H1 (cell line): Measurements from ENCODE around the gene ALS2CL. TPM values are rescaled to one million over a fixed set of nuclear protein-coding genes. Genes with fewer than 3 reads are reported as not detected.

ENCODE experiments used
- CTCF ChIA-PET: fragments of 300-600 bp; sonication (Branson Sonifier 250); formaldehyde crosslinking; loops from one replicate; lab custom pipeline; 2021; ENCODE audit not compliant: partially characterized antibody; lab: Charles Lee
- POLR2A ChIA-PET: fragments of 300-600 bp; sonication (Branson Sonifier 250); formaldehyde crosslinking; loops from one replicate; lab custom pipeline; 2021; ENCODE audit warnings: inconsistent platforms; ENCODE audit not compliant: partially characterized antibody; lab: Charles Lee
- DNase-seq, 2 experiments: peaks; one replicate each; pipeline versions ENCODE4 v3.0.0 to v3.0.0-alpha.2; 2010 to 2022; ENCODE audit warnings: low spot score in 2 of 2, low read depth in 1 of 2, mixed read lengths in 1 of 2
- FAIRE-seq: peaks from 2 replicates; lab custom pipeline; 2011; peaks lifted over from hg19 to GRCh38; lab: Jason Lieb, UNC
- H2AFZ ChIP-seq: 2 replicates; pipeline ENCODE4 v1.8.1; 2012; ENCODE audit warnings: low read length, inconsistent platforms
- H2AK5ac ChIP-seq: 2 replicates; pipeline ENCODE4 v1.6.1; 2013; ENCODE audit warnings: low read depth, low read length
- H2BK120ac ChIP-seq: replicated peaks from 2 replicates; pipeline ENCODE3; 2013; ENCODE audit warnings: low read depth, low read length, inconsistent platforms
- H2BK12ac ChIP-seq: 2 replicates; pipeline ENCODE4 v1.6.1; 2013; ENCODE audit warnings: low read depth, low read length
- H2BK15ac ChIP-seq: 2 replicates; pipeline ENCODE4 v1.6.1; 2013; ENCODE audit warnings: low read length
- H2BK20ac ChIP-seq: 2 replicates; pipeline ENCODE4 v1.6.1; 2013; ENCODE audit warnings: low read length
- H2BK5ac ChIP-seq: 2 replicates; pipeline ENCODE4 v1.6.1; 2013; ENCODE audit warnings: low read depth, low read length
- H3K14ac ChIP-seq: 2 replicates; pipeline ENCODE4 v1.6.1; 2013; ENCODE audit warnings: inconsistent platforms; ENCODE audit not compliant: insufficient read length
- H3K18ac ChIP-seq: 2 replicates; pipeline ENCODE4 v1.6.1; 2013; ENCODE audit warnings: low read length; ENCODE audit errors: extremely low read depth
- H3K23ac ChIP-seq: 2 replicates; pipeline ENCODE4 v1.6.1; 2013; ENCODE audit warnings: inconsistent platforms; ENCODE audit not compliant: insufficient read length
- H3K23me2 ChIP-seq: 2 replicates; pipeline ENCODE4 v1.6.1; 2013; ENCODE audit warnings: low read depth, low read length
- H3K27ac ChIP-seq: 2 replicates; pipeline ENCODE4 v1.6.1; 2011; ENCODE audit warnings: low read depth, low read length, inconsistent platforms
- H3K27me3 ChIP-seq, 4 experiments: replicated peaks in 1 of 4; 1 replicate in 1 of 4; 2 replicates in 3 of 4; pipeline versions ENCODE4 v1.6.1 to v1.8.1; 2011 to 2013; ENCODE audit warnings: low read length in 3 of 4, mild to moderate bottlenecking in 3 of 4, inconsistent platforms in 2 of 4, mixed read lengths in 2 of 4, moderate library complexity in 1 of 4; ENCODE audit not compliant: control insufficient read depth in 3 of 4, insufficient read depth in 3 of 4; ENCODE audit errors: extremely low read depth in 1 of 4
- H3K36me3 ChIP-seq, 4 experiments: 2 replicates each; pipeline versions ENCODE4 v1.6.1 to v1.8.1; 2011 to 2013; ENCODE audit warnings: mild to moderate bottlenecking in 4 of 4, low read length in 3 of 4, moderate library complexity in 2 of 4, control low read depth in 1 of 4, inconsistent platforms in 1 of 4; ENCODE audit not compliant: insufficient read depth in 4 of 4, control insufficient read depth in 2 of 4
- H3K4ac ChIP-seq: replicated peaks from 2 replicates; pipeline ENCODE3; 2013; ENCODE audit warnings: low read length, low read depth, mixed read lengths, inconsistent platforms; ENCODE audit not compliant: insufficient read length
- H3K4me1 ChIP-seq, 4 experiments: replicated peaks in 1 of 4; 1 replicate in 1 of 4; 2 replicates in 3 of 4; pipeline versions ENCODE4 v1.6.1 to v1.8.1; 2011 to 2013; ENCODE audit warnings: low read length in 3 of 4, inconsistent platforms in 2 of 4, mixed read lengths in 1 of 4; ENCODE audit not compliant: insufficient read depth in 4 of 4, control insufficient read depth in 3 of 4
- H3K4me2 ChIP-seq, 2 experiments: 2 replicates each; pipeline versions ENCODE4 v1.6.1 to v1.8.1; 2011 to 2013; ENCODE audit warnings: low read depth in 2 of 2, low read length in 2 of 2, control low read depth in 1 of 2, inconsistent platforms in 1 of 2, mild to moderate bottlenecking in 1 of 2; ENCODE audit not compliant: insufficient read depth in 1 of 2
- H3K4me3 ChIP-seq, 4 experiments: fragments of 200-600, 300-600 bp in 1 of 4; sonication (generic), shearing (Covaris generic), sonication (Bioruptor Twin) in 1 of 4; 2 replicates each; pipeline versions ENCODE4 v1.5.1 to v1.8.1; 2011 to 2016; ENCODE audit warnings: low read length in 4 of 4, low read depth in 3 of 4, control low read depth in 2 of 4, inconsistent platforms in 2 of 4, mild to moderate bottlenecking in 2 of 4, mixed read lengths in 1 of 4, moderate library complexity in 1 of 4; ENCODE audit not compliant: insufficient read depth in 2 of 4; ENCODE audit errors: extremely low read depth in 1 of 4
- H3K56ac ChIP-seq: replicated peaks from 2 replicates; pipeline ENCODE3; 2013; ENCODE audit warnings: low read depth, mild to moderate bottlenecking, mixed read lengths, low read length, inconsistent platforms; ENCODE audit not compliant: insufficient read length
- H3K79me1 ChIP-seq: 2 replicates; pipeline ENCODE4 v1.6.1; 2013; ENCODE audit warnings: low read depth, low read length, control low read depth
- H3K79me2 ChIP-seq, 2 experiments: 2 replicates each; pipeline versions ENCODE4 v1.6.1 to v1.8.1; 2012 to 2013; ENCODE audit warnings: low read length in 2 of 2, mild to moderate bottlenecking in 2 of 2, inconsistent platforms in 1 of 2; ENCODE audit not compliant: insufficient read depth in 2 of 2, control insufficient read depth in 1 of 2
- H3K9ac ChIP-seq, 4 experiments: replicated peaks in 1 of 4; 1 replicate in 1 of 4; 2 replicates in 3 of 4; pipeline versions ENCODE4 v1.6.1 to v1.8.1; 2011 to 2013; ENCODE audit warnings: low read depth in 3 of 4, low read length in 3 of 4, control low read depth in 2 of 4, mild to moderate bottlenecking in 2 of 4, moderate library complexity in 2 of 4, inconsistent platforms in 1 of 4; ENCODE audit errors: extremely low read depth in 1 of 4
- H3K9me3 ChIP-seq, 2 experiments: 2 replicates each; pipeline versions ENCODE4 v1.6.1 to v1.8.1; 2012 to 2013; ENCODE audit warnings: mild to moderate bottlenecking in 2 of 2, moderate library complexity in 2 of 2, control low read depth in 1 of 2, inconsistent platforms in 1 of 2, low read depth in 1 of 2, low read length in 1 of 2, mixed read lengths in 1 of 2; ENCODE audit not compliant: insufficient read depth in 2 of 2
- H4K20me1 ChIP-seq, 2 experiments: replicated peaks in 1 of 2; 2 replicates each; pipeline versions ENCODE3 to v1.8.1; 2011 to 2013; ENCODE audit warnings: inconsistent platforms in 2 of 2, low read length in 2 of 2, mild to moderate bottlenecking in 1 of 2; ENCODE audit not compliant: insufficient read depth in 2 of 2, control insufficient read depth in 1 of 2
- H4K5ac ChIP-seq: 2 replicates; pipeline ENCODE4 v1.6.1; 2013; ENCODE audit warnings: low read length, low read depth, mixed read lengths, inconsistent platforms; ENCODE audit not compliant: insufficient read length
- H4K8ac ChIP-seq: 2 replicates; pipeline ENCODE4 v1.8.0; 2013; ENCODE audit warnings: mild to moderate bottlenecking, moderate library complexity, low read length, inconsistent platforms; ENCODE audit not compliant: insufficient read depth; ENCODE audit errors: extremely low read depth
- H4K91ac ChIP-seq: replicated peaks from 2 replicates; pipeline ENCODE3; 2013; ENCODE audit warnings: low read length, mixed read lengths, inconsistent platforms; ENCODE audit not compliant: insufficient read length
- RFX5 ChIP-seq: IDR thresholded peaks from 2 replicates; pipeline ENCODE4 v1.6.1; 2011; ENCODE audit warnings: low read depth, low read length, improper control_type of control experiment, borderline replicate concordance
- WGBS, 2 experiments: shearing (Covaris generic) in 1 of 2; methylation state at CpG; one replicate each; pipeline versions ENCODE4 v1.1.6 to v1.1.7; 2013 to 2015; ENCODE audit warnings: low lambda C conversion rate in 2 of 2, mixed read lengths in 2 of 2, inconsistent platforms in 1 of 2, low coverage in 1 of 2, missing lambda C conversion rate in 1 of 2; ENCODE audit not compliant: insufficient replicate concordance in 2 of 2, insufficient coverage in 1 of 2, insufficient read length in 1 of 2; ENCODE audit errors: extremely low coverage in 1 of 2, missing lambda C conversion rate in 1 of 2; 5-methylcytosine and 5-hydroxymethylcytosine counted together
- polyA plus RNA-seq, 7 experiments: library from polyadenylated mRNA; depleted of rRNA in 3 of 7; stranded (reverse) in 5 of 7; unstranded in 2 of 7; fragments of >200 nt in 5 of 7; fragments of 200-250 nt in 2 of 7; gene quantifications; 1 replicate in 5 of 7; 2 replicates in 1 of 7; 4 replicates in 1 of 7; pipeline versions ENCODE4 v1.2.1 to v1.2.3, GENCODE V29; 2011 to 2013; ENCODE audit warnings: missing spikeins in 2 of 7, mixed read lengths in 2 of 7
- total RNA-seq: library from RNA; stranded (reverse); fragmentation: NEBNext Ultra II Directional; extraction: Animal tissue kit (Norgen Biotek cat#: 25700); gene quantifications from 2 replicates; pipeline ENCODE4 v1.2.1, GENCODE V29; 2021

Gene ALS2CL
- total and polyA plus RNA-seq, 2 of the 8 experiments (the other 6 are each of a cell fraction or from before 2014, with no cell fraction given), result 4.8 to 5.4 TPM

- no peaks in the 10 kb centered on the region for H3K79me2 ChIP-seq
- peaks cover 0 to 1% of the 10 kb centered on the region in 2 experiments for H4K20me1 ChIP-seq
- no peak overlapping the region for H2BK15ac ChIP-seq
- no peaks in the 10 kb centered on the region for H3K36me3 ChIP-seq
- H3K4me1 ChIP-seq, result peaks cover 0 to 4% (median 0%) of the 10 kb centered on the region in 4 experiments; a peak in 2 of 7 replicates
- no peaks in the 10 kb centered on the region for H3K27me3 ChIP-seq
- no peak overlapping the region for H2BK20ac ChIP-seq
- no peak overlapping the region for H3K18ac ChIP-seq
- no peak overlapping the region for H3K4me3 ChIP-seq
- H3K9me3 ChIP-seq, result no peaks in the 10 kb centered on the region
- H3K23me2 ChIP-seq, result no peaks in the 10 kb centered on the region
- no peak for FAIRE-seq
- no peak overlapping the region for H4K8ac ChIP-seq
- 92% methylated on average over 3 of the region's 3 CpGs; no CpG with 5 or more reads in 1 of the 2 experiments for WGBS, 2 experiments
- no peaks in the 10 kb centered on the region for H3K79me1 ChIP-seq
- H3K4me2 ChIP-seq, result no peak overlapping the region
- ChIA-PET CTCF (no interaction called here), POLR2A (no interaction called here)
- H3K23ac ChIP-seq, result no peak overlapping the region
- no peak overlapping the region for H3K14ac ChIP-seq
- H2BK12ac ChIP-seq, result no peak overlapping the region
- no peak overlapping the region for H2BK120ac ChIP-seq
- no peak overlapping the region for H3K4ac ChIP-seq
- no peak for DNase-seq
- no peak overlapping the region for H3K9ac ChIP-seq
- no peak overlapping the region for H4K5ac ChIP-seq
- H3K27ac ChIP-seq, result no peak overlapping the region
- no peak overlapping the region for H2BK5ac ChIP-seq
- H3K56ac ChIP-seq, result no peak overlapping the region
- no peak overlapping the region for H4K91ac ChIP-seq
- no peak overlapping the region for H2AFZ ChIP-seq
- no peak overlapping the region for H2AK5ac ChIP-seq
- no peak for TF ChIP-seq RFX5
Observed at GRCh38 chr3:46731795-46732194, 38.3 kb upstream of the ALS2CL start.
